ENCODE measurements around the gene ITFG2.
"Not testable (repeated sequence)": the region's sequence is repeated elsewhere in the genome, so short reads cannot be mapped to it uniquely, and the experiment has no call there.

Gene ITFG2

DNA sequence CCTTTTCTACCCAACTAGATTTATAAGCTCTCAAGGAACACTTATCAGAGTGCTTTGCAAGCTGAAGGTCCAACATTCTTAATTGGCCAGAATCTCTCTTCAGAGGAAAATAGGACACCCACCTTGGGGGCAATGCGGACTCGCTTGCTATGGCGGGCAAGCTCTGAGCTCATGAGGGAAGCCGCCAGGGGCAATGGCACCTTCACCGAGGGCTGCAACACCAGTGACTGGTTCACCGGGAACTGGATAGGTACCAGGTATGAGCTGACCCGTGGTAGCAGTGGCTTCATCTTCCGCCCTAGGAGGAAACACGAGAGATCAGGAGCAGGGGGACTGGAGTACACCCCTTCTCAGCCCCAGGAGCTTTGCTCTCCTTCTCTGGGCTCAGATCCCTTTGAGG is 51.7 kb downstream of the ITFG2 start:
- no peak for DNase-seq

DNA sequence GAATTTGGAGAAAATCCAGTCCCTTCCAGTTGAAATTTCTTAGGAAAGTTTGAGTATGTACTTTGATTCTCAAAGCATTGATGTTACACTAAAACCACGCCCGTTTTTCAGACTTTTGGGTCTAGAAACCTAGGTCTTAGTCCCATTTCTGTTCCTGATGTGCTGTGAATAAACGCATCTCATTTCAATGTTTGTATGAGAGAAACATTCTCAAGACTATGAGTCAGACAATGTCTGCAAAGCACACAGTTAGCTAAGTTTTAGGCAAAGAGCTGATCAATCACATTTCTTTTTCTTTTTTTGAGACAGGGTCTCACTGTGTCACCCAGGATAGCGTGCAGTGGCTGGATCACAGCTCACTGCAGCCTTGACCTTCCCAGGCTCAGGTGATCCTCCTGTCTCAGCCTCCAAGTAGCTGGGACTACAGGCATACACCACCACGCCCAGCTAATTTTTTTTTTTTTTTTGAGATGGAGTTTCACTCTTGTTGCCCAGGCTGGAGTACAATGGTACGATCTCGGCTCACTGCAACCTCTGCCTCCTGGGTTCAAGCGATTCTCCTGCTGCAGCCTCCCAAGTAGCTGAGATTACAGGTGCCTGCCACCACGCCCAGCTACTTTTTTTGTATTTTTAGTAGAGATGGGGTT is 56.6 kb downstream of the ITFG2 start:
- not testable (repeated sequence) for DNase-seq
